Upper lobe of right lung (tissue), 1 donor: Measurements from ENCODE around the gene POFUT2. TPM values are rescaled to one million over a fixed set of nuclear protein-coding genes. Genes with fewer than 3 reads are reported as not detected.

ENCODE experiments used
- ATAC-seq: fragments of 200-7000 bp; cut with Tn5 transposase; one replicate; pipeline ENCODE4 v1.9.1; 2020; ENCODE audit warnings: mild to moderate bottlenecking, moderate library complexity
- DNase-seq: peaks from one replicate; pipeline ENCODE4 v3.0.0-alpha.2; 2020
- H3K27ac ChIP-seq: fragments of 200-600 bp; one replicate; pipeline ENCODE4 v1.8.0; 2022
- H3K27me3 ChIP-seq: fragments of 200-600 bp; one replicate; pipeline ENCODE4 v1.8.0; 2022; ENCODE audit warnings: mild to moderate bottlenecking
- H3K36me3 ChIP-seq: fragments of 200-600 bp; one replicate; pipeline ENCODE4 v1.8.0; 2022
- H3K4me1 ChIP-seq: fragments of 200-600 bp; one replicate; pipeline ENCODE4 v1.8.0; 2022
- H3K4me3 ChIP-seq: fragments of 200-600 bp; one replicate; pipeline ENCODE4 v1.8.0; 2022; ENCODE audit warnings: mild to moderate bottlenecking
- H3K9me3 ChIP-seq: fragments of 200-600 bp; one replicate; pipeline ENCODE4 v1.8.0; 2022
- CTCF ChIP-seq: fragments of 200-600 bp; IDR thresholded peaks from one replicate; pipeline ENCODE4 v1.8.0; 2022; ENCODE audit warnings: antibody characterized with exemption
- intact Hi-C: fragments of 100-400 bp; cut with DNase I; formaldehyde crosslinking; loops from one replicate; pipeline ENCODE4 v1.11.0; 2022
- total RNA-seq: library from RNA; stranded (reverse); fragmentation: NEBNext Ultra II Directional; extraction: Animal tissue kit (Norgen Biotek cat#: 25700); gene quantifications from one replicate; pipeline ENCODE4 v1.2.1, GENCODE V29; 2021
- donor health status: DM: no; HTN: yes; CAD: no; lungs with severe emphysema.

The POFUT2 gene
- total RNA-seq, 1 donor from 2014 or later = 29.0 TPM

- no peak overlapping the region for H3K4me3 ChIP-seq
- peaks cover 20% of the 10 kb centered on the region for H3K4me1 ChIP-seq
- intact Hi-C loops = no loop called here
- no peaks in the 10 kb centered on the region for H3K9me3 ChIP-seq
- no peaks in the 10 kb centered on the region for H3K36me3 ChIP-seq
- no peak overlapping the region for H3K27ac ChIP-seq
- no peak for TF ChIP-seq CTCF
- DNase-seq (peak; percentile 68), ATAC-seq (no peak)
- H3K27me3 ChIP-seq = no peaks in the 10 kb centered on the region
Observed at GRCh38 chr21:45327441-45328197, 39.9 kb upstream of the POFUT2 start.

- intact Hi-C loops = no loop called here
- Histone ChIP-seq H3K9me3 (no peaks in the 10 kb centered on the region), H3K27me3 (no peaks in the 10 kb centered on the region), H3K4me1 (peaks cover 25% of the 10 kb centered on the region), H3K4me3 (no peak overlapping the region), H3K36me3 (no peaks in the 10 kb centered on the region), H3K27ac (no peak overlapping the region)
- DNase-seq (peak; percentile 25), ATAC-seq (no peak)
- TF ChIP-seq CTCF = no peak
Observed at GRCh38 chr21:45326891-45327440, 39.3 kb upstream of the POFUT2 start.

GRCh38 chr21:45326169-45326851, 38.6 kb upstream of the POFUT2 start:
- Histone ChIP-seq H3K4me3 (no peak overlapping the region), H3K27ac (no peak overlapping the region), H3K4me1 (peaks cover 26% of the 10 kb centered on the region), H3K9me3 (no peaks in the 10 kb centered on the region), H3K36me3 (no peaks in the 10 kb centered on the region), H3K27me3 (no peaks in the 10 kb centered on the region)
- intact Hi-C loops = no loop called here
- TF ChIP-seq CTCF = no peak
- peak; percentile 61 for DNase-seq
- ATAC-seq = no peak

- intact Hi-C loops = no loop called here
- ATAC-seq (no peak), DNase-seq (peak; percentile 64)
- no peak for TF ChIP-seq CTCF
- Histone ChIP-seq H3K27ac (no peak overlapping the region), H3K27me3 (no peaks in the 10 kb centered on the region), H3K4me3 (no peak overlapping the region), H3K36me3 (no peaks in the 10 kb centered on the region), H3K9me3 (no peaks in the 10 kb centered on the region), H3K4me1 (peaks cover 34% of the 10 kb centered on the region)
Observed at GRCh38 chr21:45325206-45326168, 37.8 kb upstream of the POFUT2 start.

- Histone ChIP-seq H3K27me3 (no peaks in the 10 kb centered on the region), H3K36me3 (no peaks in the 10 kb centered on the region), H3K27ac (no peak overlapping the region), H3K4me3 (no peak overlapping the region), H3K4me1 (peaks cover 34% of the 10 kb centered on the region), H3K9me3 (no peaks in the 10 kb centered on the region)
- intact Hi-C loops = no loop called here
- DNase-seq (peak; percentile 67), ATAC-seq (no peak)
- peak; percentile 11 for TF ChIP-seq CTCF
Observed at GRCh38 chr21:45324489-45325205, 37.0 kb upstream of the POFUT2 start.
